ACC112 (cell line): ENCODE data around the gene TP73.

Experiments
- H2AFZ ChIP-seq: fragments of 200-600 bp; sonication (generic); one replicate; pipeline ENCODE4 v1.6.0; 2017; ENCODE audit warnings: antibody characterized with exemption, low read length; ENCODE audit not compliant: unreplicated experiment
- H3K27ac ChIP-seq: fragments of 200-600 bp; sonication (generic); 2 replicates; pipeline ENCODE4 v1.5.1; 2014; ENCODE audit warnings: low read depth, mild to moderate bottlenecking, antibody characterized with exemption, low read length, moderate library complexity
- H3K27me3 ChIP-seq: fragments of 200-600 bp; sonication (generic); 2 replicates; pipeline ENCODE4 v1.6.1; 2014; ENCODE audit warnings: mild to moderate bottlenecking, antibody characterized with exemption, low read length, moderate library complexity, mixed read lengths; ENCODE audit not compliant: insufficient read depth
- H3K36me3 ChIP-seq: fragments of 200-600 bp; sonication (generic); 2 replicates; pipeline ENCODE4 v1.6.1; 2016; ENCODE audit warnings: mild to moderate bottlenecking, antibody characterized with exemption, low read length, moderate library complexity, mixed read lengths; ENCODE audit not compliant: insufficient read depth
- H3K4me1 ChIP-seq: fragments of 200-600 bp; sonication (generic); one replicate; pipeline ENCODE4 v1.6.1; 2016; ENCODE audit warnings: low read length, mixed read lengths; ENCODE audit not compliant: insufficient read depth, unreplicated experiment, control insufficient read depth
- H3K4me3 ChIP-seq: fragments of 200-600 bp; sonication (generic); 2 replicates; pipeline ENCODE4 v1.5.1; 2014; ENCODE audit warnings: mild to moderate bottlenecking, low read depth, low read length
- H3K79me2 ChIP-seq: fragments of 200-600 bp; sonication (generic); one replicate; pipeline ENCODE4 v1.6.0; 2016; ENCODE audit warnings: low read length; ENCODE audit not compliant: control insufficient read depth, unreplicated experiment, insufficient read depth

Gene TP73

GRCh38 chr1:3702528-3702927, 50.2 kb downstream of the TP73 start:
- H3K27ac ChIP-seq, result no peak overlapping the region
- H3K79me2 ChIP-seq, result no peaks in the 10 kb centered on the region
- peaks cover 33% of the 10 kb centered on the region for H3K27me3 ChIP-seq
- H3K36me3 ChIP-seq, result no peaks in the 10 kb centered on the region
- H3K4me1 ChIP-seq, result peaks cover 8% of the 10 kb centered on the region
- H2AFZ ChIP-seq, result no peak overlapping the region
- no peak overlapping the region for H3K4me3 ChIP-seq

GRCh38 chr1:3702990-3703728, 50.8 kb downstream of the TP73 start:
- no peak overlapping the region for H3K4me3 ChIP-seq
- no peak overlapping the region for H3K27ac ChIP-seq
- no peaks in the 10 kb centered on the region for H3K36me3 ChIP-seq
- peaks cover 8% of the 10 kb centered on the region for H3K4me1 ChIP-seq
- no peaks in the 10 kb centered on the region for H3K79me2 ChIP-seq
- H2AFZ ChIP-seq, result no peak overlapping the region
- peaks cover 34% of the 10 kb centered on the region for H3K27me3 ChIP-seq

- H2AFZ ChIP-seq, result no peak overlapping the region
- H3K4me1 ChIP-seq, result peaks cover 8% of the 10 kb centered on the region
- H3K27me3 ChIP-seq, result peaks cover 38% of the 10 kb centered on the region
- H3K27ac ChIP-seq, result no peak overlapping the region
- H3K36me3 ChIP-seq, result no peaks in the 10 kb centered on the region
- H3K79me2 ChIP-seq, result no peaks in the 10 kb centered on the region
- H3K4me3 ChIP-seq, result no peak overlapping the region
These were observed 51.6 kb downstream of the TP73 start for GRCh38 chr1:3703786-3704371.

GRCh38 chr1:3705341-3705950, 53.1 kb downstream of the TP73 start:
- Histone ChIP-seq H3K4me3 (no peak overlapping the region), H3K79me2 (no peaks in the 10 kb centered on the region), H3K27me3 (peaks cover 39% of the 10 kb centered on the region), H2AFZ (no peak overlapping the region), H3K27ac (no peak overlapping the region), H3K4me1 (peaks cover 8% of the 10 kb centered on the region), H3K36me3 (no peaks in the 10 kb centered on the region)

GRCh38 chr1:3706651-3707297, 54.5 kb downstream of the TP73 start:
- Histone ChIP-seq H3K36me3 (no peaks in the 10 kb centered on the region), H3K27me3 (peaks cover 44% of the 10 kb centered on the region), H3K27ac (no peak overlapping the region), H3K4me3 (no peak overlapping the region), H2AFZ (no peak overlapping the region), H3K79me2 (no peaks in the 10 kb centered on the region), H3K4me1 (peaks cover 8% of the 10 kb centered on the region)

GRCh38 chr1:3707298-3707938, 55.1 kb downstream of the TP73 start:
- Histone ChIP-seq H3K4me3 (no peak overlapping the region), H3K27ac (no peak overlapping the region), H3K4me1 (peaks cover 8% of the 10 kb centered on the region), H3K79me2 (no peaks in the 10 kb centered on the region), H2AFZ (no peak overlapping the region), H3K27me3 (peaks cover 50% of the 10 kb centered on the region), H3K36me3 (no peaks in the 10 kb centered on the region)

- no peak overlapping the region for H3K4me3 ChIP-seq
These were observed 55.6 kb downstream of the TP73 start for GRCh38 chr1:3707939-3708328.

GRCh38 chr1:3708791-3709190, 56.5 kb downstream of the TP73 start:
- H2AFZ ChIP-seq, result no peak overlapping the region
- H3K4me1 ChIP-seq, result peaks cover under 1% of the 10 kb centered on the region
- H3K27ac ChIP-seq, result no peak overlapping the region
- H3K27me3 ChIP-seq, result peaks cover 58% of the 10 kb centered on the region
- H3K79me2 ChIP-seq, result no peaks in the 10 kb centered on the region
- H3K4me3 ChIP-seq, result no peak overlapping the region
- no peaks in the 10 kb centered on the region for H3K36me3 ChIP-seq

More at GRCh38 chr1:3707939-3708328, 55.6 kb downstream of the TP73 start:
- Histone ChIP-seq H3K36me3 (no peaks in the 10 kb centered on the region), H3K27ac (no peak overlapping the region), H3K4me1 (peaks cover 8% of the 10 kb centered on the region), H2AFZ (no peak overlapping the region), H3K27me3 (peaks cover 55% of the 10 kb centered on the region), H3K79me2 (no peaks in the 10 kb centered on the region)

GRCh38 chr1:3710251-3710650, 57.9 kb downstream of the TP73 start:
- Histone ChIP-seq H3K27ac (no peak overlapping the region), H2AFZ (no peak overlapping the region), H3K4me3 (no peak overlapping the region), H3K79me2 (no peaks in the 10 kb centered on the region), H3K36me3 (no peaks in the 10 kb centered on the region), H3K4me1 (no peaks in the 10 kb centered on the region), H3K27me3 (peaks cover 63% of the 10 kb centered on the region)

GRCh38 chr1:3711381-3711779, 59.1 kb downstream of the TP73 start:
- Histone ChIP-seq H3K4me1 (no peaks in the 10 kb centered on the region), H3K4me3 (no peak overlapping the region), H3K27me3 (peaks cover 63% of the 10 kb centered on the region)

More at GRCh38 chr1:3711381-3711779, 59.1 kb downstream of the TP73 start:
- H3K27ac ChIP-seq, result no peak overlapping the region
- H3K79me2 ChIP-seq, result no peaks in the 10 kb centered on the region
- H2AFZ ChIP-seq, result no peak overlapping the region
- no peaks in the 10 kb centered on the region for H3K36me3 ChIP-seq
